ENCODE results near the gene DPH6. TPM values are rescaled to one million over a fixed set of nuclear protein-coding genes. Genes with fewer than 3 reads are reported as not detected.
"Not testable (repeated sequence)": the region's sequence is repeated elsewhere in the genome, so short reads cannot be mapped to it uniquely, and the experiment has no call there.

Gene DPH6
- total RNA-seq, 1 experiment from 2014 or later: 13.0 TPM

DNA sequence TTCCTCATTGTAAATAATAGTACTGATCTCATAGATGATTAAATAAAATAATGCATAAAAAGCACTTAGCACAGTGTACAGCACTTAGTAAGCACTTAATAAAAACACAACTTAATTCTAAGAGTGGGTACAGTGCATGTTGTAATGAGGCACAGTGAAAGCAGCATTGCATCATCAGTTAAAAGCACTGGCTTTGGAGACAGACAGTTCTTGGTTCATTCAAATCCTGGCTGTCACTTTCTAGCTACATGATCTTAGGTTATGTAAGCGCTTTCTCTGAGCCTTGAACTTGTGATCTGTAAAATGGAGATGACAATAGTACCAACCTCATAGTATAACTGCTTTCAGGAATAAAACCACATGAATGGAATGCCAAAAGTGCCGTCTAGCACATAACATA, 151.5 kb downstream of the DPH6 start:
- DNase-seq: no peak
- Histone ChIP-seq H3K36me3 (no peaks in the 10 kb centered on the region), H3K4me1 (no peaks in the 10 kb centered on the region), H3K27me3 (no peaks in the 10 kb centered on the region), H3K27ac (no peak overlapping the region), H3K4me3 (no peak overlapping the region), H3K9me3 (replicated peaks) (0 out of 2 replicates have a peak, but pooled peaks cover 2% of the 10 kb centered on the region)

DNA sequence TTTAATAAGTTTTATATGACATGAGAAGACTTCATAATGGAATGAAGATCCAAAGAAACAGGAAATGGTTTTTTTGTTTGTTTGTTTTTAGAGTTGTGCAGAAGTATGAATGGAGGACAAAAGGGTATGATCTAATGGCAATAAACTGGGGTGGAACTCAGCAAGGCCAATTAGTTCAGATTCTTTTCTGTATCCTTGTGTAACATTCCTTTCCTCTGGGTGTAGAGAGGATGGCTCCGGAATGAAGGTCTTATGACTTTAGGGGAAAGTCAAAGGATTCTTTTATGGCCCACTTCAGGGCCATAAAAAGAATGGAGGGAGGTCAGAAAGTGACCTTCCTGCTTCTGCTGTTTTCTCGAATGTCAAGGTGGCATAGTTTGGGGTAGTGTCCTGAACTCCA, 152.6 kb downstream of the DPH6 start:
- no peak overlapping the region for H3K4me3 ChIP-seq
- no peaks in the 10 kb centered on the region for H3K27me3 ChIP-seq
- H3K27ac ChIP-seq: no peak overlapping the region
- no peak for DNase-seq
- H3K9me3 ChIP-seq (replicated peaks): 0 out of 2 replicates have a peak, but pooled peaks cover 2% of the 10 kb centered on the region
- no peaks in the 10 kb centered on the region for H3K36me3 ChIP-seq
- no peaks in the 10 kb centered on the region for H3K4me1 ChIP-seq

DNA sequence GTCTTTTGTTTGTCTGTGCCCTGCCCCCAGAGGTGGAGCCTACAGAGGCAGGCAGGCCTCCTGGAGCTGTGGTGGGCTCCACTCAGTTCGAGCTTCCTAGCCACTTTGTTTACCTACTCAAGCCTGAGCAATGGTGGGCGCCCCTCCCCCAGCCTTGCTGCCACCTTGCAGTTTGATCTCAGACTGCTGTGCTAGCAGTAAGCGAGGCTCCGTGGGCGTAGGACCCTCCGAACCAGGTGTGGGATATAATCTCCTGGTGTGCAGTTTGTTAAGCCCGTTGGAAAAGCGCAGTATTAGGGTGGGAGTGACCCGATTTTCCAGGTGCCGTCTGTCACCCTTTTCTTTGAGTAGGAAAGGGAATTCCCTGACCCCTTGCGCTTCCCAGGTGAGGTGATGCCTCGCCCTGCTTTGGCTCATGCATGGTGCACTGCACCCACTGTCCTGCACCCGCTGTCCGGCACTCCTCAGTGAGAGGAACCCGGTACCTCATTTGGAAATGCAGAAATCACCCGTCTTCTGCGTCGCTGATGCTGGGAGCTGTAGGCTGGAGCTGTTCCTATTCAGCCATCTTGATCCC, 154.5 kb downstream of the DPH6 start:
- not testable (repeated sequence) for H3K9me3 ChIP-seq (replicated peaks); DNase-seq; H3K4me1 ChIP-seq; H3K27me3 ChIP-seq; H3K36me3 ChIP-seq; H3K4me3 ChIP-seq; H3K27ac ChIP-seq

DNA sequence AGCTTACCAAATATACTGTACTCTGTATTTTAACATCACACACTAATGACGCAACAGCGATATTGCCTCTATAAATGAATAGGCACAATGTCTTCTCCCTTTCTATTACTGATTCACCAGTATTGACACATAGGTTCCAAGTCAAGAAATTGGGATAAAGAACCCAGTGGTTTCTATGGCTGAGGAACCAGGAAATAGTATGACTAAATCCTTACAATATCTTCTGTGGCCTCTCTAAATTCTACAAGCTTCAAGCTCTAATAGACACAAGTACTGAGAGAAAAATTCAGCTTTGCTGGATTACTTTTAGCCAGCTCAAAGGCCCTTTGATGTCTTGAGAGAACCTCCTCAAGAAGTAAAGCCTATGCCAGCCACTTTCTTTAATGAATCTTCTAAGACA, 162.5 kb downstream of the DPH6 start:
- Histone ChIP-seq H3K4me3 (no peak overlapping the region), H3K27me3 (no peaks in the 10 kb centered on the region), H3K36me3 (no peaks in the 10 kb centered on the region), H3K27ac (no peak overlapping the region), H3K4me1 (no peaks in the 10 kb centered on the region), H3K9me3 (replicated peaks) (no peaks in the 10 kb centered on the region)
- no peak for DNase-seq

- Histone ChIP-seq H3K4me3 (no peak overlapping the region), H3K27ac (no peak overlapping the region), H3K36me3 (no peaks in the 10 kb centered on the region), H3K27me3 (no peaks in the 10 kb centered on the region), H3K9me3 (replicated peaks) (no peaks in the 10 kb centered on the region), H3K4me1 (no peaks in the 10 kb centered on the region)
- DNase-seq: no peak
Observed at GRCh38 chr15:35381328-35381727, 164.6 kb downstream of the DPH6 start.

DNA sequence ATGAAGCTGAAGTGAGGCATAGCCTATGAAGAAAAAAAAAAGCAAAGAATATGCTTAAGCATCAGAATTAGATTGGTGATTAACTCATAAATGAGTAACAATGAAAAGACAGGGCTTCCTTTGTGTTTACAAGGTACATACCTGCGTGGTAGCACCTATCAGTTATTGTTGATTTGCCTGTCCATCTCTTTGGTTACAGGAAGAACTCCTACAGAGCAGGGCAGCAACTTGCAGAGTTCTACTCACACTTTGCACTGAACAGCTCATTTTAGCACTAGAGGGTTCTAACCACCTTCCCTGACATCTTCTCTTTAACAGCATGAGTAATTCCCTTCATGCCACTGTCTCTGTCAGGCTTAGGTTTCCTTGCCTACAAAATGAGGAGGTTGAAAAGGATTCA, 166.0 kb downstream of the DPH6 start:
- Histone ChIP-seq H3K4me1 (no peaks in the 10 kb centered on the region), H3K36me3 (no peaks in the 10 kb centered on the region), H3K9me3 (replicated peaks) (no peaks in the 10 kb centered on the region), H3K4me3 (no peak overlapping the region), H3K27me3 (no peaks in the 10 kb centered on the region), H3K27ac (no peak overlapping the region)
- DNase-seq: peak in 1 of 2 experiments; percentile 1

DNA sequence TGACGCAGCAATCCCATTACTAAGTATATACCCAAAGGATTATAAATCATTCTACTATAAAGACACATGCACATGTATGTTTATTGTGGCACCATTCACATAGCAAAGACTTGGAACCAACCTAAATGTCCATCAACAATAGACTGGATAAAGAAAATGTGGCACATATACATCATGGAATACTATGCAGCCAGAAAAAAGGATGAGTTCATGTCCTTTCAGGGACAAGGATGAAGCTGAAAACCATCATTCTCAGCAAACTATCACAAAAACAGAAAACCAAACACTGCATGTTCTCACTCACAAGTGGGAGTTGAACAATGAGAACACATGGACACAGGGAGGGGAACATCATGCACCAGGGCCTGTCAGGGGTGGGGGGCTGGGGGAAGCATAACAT, 167.5 kb downstream of the DPH6 start:
- not testable (repeated sequence) for H3K27ac ChIP-seq; H3K9me3 ChIP-seq (replicated peaks)

DNA sequence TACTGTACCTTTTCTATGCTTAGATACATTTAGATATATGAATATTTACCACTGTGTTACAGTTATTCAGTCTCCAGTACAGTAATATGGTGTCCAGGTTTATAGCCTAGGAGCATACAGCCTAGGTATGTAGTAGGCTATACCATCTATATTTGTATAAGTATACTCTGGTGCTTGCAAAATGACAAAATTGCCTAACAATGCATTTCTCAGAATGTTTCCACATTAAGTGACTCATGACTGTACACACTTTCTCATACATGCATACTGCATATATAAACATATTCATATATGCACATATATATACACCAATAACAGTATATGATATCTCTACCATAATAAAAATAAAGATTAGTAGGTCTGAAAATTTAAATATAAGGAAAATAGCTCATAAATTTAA, 169.3 kb downstream of the DPH6 start:
- no peak for DNase-seq
- Histone ChIP-seq H3K27me3 (no peaks in the 10 kb centered on the region), H3K4me3 (no peak overlapping the region), H3K27ac (no peak overlapping the region), H3K9me3 (replicated peaks) (no peaks in the 10 kb centered on the region), H3K36me3 (no peaks in the 10 kb centered on the region), H3K4me1 (no peaks in the 10 kb centered on the region)

More for the DNA sequence above, 167.5 kb downstream of the DPH6 start:
- H3K4me3 ChIP-seq, H3K4me1 ChIP-seq, H3K27me3 ChIP-seq, H3K36me3 ChIP-seq, DNase-seq: not testable (repeated sequence)

DNA sequence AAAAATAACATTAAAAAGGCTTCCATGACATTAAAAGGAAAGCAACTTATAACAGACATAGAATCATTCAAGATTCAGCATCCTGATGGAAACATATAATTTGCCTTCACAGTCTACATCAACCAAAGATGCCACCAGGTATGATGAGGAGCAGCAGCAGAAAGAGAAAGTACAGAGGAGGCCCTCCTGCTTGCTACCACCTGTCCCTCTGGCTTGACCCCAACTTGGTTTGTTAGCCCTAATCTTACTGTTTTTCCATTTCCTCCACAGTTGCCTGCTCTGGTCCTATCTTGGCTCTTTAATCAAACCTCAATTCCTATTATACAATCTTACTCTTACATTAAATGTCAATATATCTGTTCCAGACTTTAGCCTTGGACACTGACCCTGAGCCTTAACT, 171.3 kb downstream of the DPH6 start:
- no peak for DNase-seq
- Histone ChIP-seq H3K27me3 (no peaks in the 10 kb centered on the region), H3K4me3 (no peak overlapping the region), H3K27ac (no peak overlapping the region), H3K4me1 (no peaks in the 10 kb centered on the region), H3K36me3 (no peaks in the 10 kb centered on the region), H3K9me3 (replicated peaks) (no peaks in the 10 kb centered on the region)

DNA sequence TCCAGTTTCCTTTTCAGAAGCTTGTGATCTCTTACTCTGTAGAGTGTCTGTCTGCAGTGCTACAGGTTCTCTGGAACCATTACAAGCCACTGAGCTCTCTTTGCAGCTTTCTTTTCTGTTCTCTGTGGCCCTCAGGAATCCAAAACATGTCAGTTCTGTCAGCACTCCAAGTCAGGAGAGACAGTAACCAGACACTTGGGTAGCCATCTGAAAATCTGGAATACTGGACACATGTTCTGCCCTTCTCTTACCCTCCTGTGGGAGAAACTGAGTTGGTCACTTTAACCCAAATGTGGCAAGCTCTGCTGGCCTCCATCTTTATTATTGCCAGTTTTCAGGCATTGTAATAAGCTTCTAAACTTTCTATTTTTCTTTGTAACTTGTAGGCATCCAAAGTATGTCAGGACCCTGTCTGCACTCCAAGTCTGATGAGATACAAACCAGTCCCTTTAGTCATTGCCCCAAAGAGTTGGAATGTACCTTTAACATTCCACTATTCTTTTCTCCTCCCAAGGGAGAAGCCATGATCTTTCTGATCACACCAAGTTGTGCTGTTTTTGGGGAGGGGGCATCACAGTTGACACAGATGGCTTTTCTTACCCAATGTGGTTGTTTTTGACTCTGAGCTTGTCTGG, 183.7 kb downstream of the DPH6 start:
- DNase-seq: no peak
- no peak overlapping the region for H3K4me3 ChIP-seq
- H3K36me3 ChIP-seq: no peaks in the 10 kb centered on the region
- no peaks in the 10 kb centered on the region for H3K9me3 ChIP-seq (replicated peaks)
- no peak overlapping the region for H3K27ac ChIP-seq
- no peaks in the 10 kb centered on the region for H3K4me1 ChIP-seq
- H3K27me3 ChIP-seq: no peaks in the 10 kb centered on the region

DNA sequence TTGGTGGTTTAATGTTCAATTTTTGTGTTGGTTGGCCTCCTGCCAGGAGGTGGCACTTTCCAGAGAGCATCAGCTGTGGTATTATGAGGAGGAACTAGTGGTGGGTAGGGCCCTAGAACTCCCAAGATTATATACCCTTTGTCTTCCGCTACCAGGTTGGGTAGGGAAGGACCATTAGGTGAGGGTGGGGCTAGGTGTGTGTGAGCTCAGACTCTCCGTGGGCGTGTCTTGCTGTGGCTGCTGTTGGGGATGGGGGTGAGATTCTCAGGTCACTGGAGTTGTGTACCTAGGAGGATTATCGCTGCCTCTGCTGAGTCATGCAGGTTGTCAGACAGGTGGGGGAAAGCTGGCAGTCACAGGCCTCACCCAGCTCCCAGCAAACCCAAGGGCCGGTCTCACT, 187.1 kb downstream of the DPH6 start:
- H3K4me3 ChIP-seq: no peak overlapping the region
- no peak for DNase-seq
- H3K27me3 ChIP-seq: no peaks in the 10 kb centered on the region
- no peaks in the 10 kb centered on the region for H3K9me3 ChIP-seq (replicated peaks)
- H3K36me3 ChIP-seq: no peaks in the 10 kb centered on the region
- no peak overlapping the region for H3K27ac ChIP-seq
- H3K4me1 ChIP-seq: no peaks in the 10 kb centered on the region

DNA sequence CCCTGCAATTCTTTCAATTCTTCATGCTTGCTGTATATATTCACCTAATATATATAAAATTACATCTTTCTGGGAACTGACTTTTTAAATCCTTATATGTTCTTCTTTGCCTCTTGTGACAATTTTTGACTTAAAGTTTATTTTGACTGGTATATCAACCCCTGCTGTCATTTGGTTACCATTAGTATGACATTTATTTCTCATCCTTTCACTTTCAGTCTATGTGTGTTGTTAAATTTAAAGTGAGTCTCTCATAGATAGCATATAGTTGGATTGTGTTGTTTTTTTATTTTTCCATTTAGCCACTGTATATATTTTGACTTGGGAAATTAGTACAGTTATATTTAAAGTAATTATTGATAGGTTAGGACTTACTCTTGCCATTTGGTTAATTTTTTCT, 194.9 kb downstream of the DPH6 start:
- H3K27ac ChIP-seq: no peak overlapping the region
- no peaks in the 10 kb centered on the region for H3K27me3 ChIP-seq
- H3K4me3 ChIP-seq: no peak overlapping the region
- no peaks in the 10 kb centered on the region for H3K9me3 ChIP-seq (replicated peaks)
- no peaks in the 10 kb centered on the region for H3K36me3 ChIP-seq
- H3K4me1 ChIP-seq: no peaks in the 10 kb centered on the region
- DNase-seq: no peak

- no peak for DNase-seq
- Histone ChIP-seq H3K36me3 (no peaks in the 10 kb centered on the region), H3K27ac (no peak overlapping the region), H3K4me3 (no peak overlapping the region), H3K27me3 (no peaks in the 10 kb centered on the region), H3K4me1 (no peaks in the 10 kb centered on the region), H3K9me3 (replicated peaks) (no peaks in the 10 kb centered on the region)
Observed at GRCh38 chr15:35349916-35350315, 196.0 kb downstream of the DPH6 start.

DNA sequence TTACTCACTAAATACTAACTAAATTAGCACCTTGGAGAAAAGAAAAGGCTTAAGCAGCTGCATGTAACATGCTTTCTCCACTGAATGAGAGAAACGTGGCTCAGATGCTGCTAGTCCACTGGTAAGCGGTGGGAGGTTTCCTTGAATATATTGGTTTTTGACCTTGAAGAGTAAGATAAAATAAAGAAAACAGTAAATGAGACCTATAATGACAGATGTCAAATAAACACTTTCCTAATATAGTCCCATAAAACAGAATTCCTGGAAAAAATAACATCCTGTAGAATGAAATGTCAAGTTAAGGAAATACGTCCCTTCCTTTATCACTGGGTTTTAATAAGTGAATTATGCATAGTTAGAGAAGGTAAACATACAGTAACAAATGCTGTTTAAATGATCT, 215.0 kb downstream of the DPH6 start:
- no peak overlapping the region for H3K4me3 ChIP-seq
- DNase-seq: no peak
- H3K27ac ChIP-seq: no peak overlapping the region
- no peaks in the 10 kb centered on the region for H3K36me3 ChIP-seq
- H3K4me1 ChIP-seq: no peaks in the 10 kb centered on the region
- no peaks in the 10 kb centered on the region; the same call in 1 of the 2 replicates for H3K27me3 ChIP-seq
- no peaks in the 10 kb centered on the region for H3K9me3 ChIP-seq (replicated peaks)

GRCh38 chr15:35330048-35330695, 215.8 kb downstream of the DPH6 start:
- no peak overlapping the region for H3K27ac ChIP-seq
- no peaks in the 10 kb centered on the region for H3K9me3 ChIP-seq (replicated peaks)
- no peaks in the 10 kb centered on the region for H3K4me1 ChIP-seq
- H3K27me3 ChIP-seq: no peaks in the 10 kb centered on the region; the same call in 1 of the 2 replicates
- DNase-seq: no peak
- no peak overlapping the region for H3K4me3 ChIP-seq
- no peaks in the 10 kb centered on the region for H3K36me3 ChIP-seq

GRCh38 chr15:35329521-35329961, 216.4 kb downstream of the DPH6 start:
- H3K36me3 ChIP-seq: no peaks in the 10 kb centered on the region
- H3K4me3 ChIP-seq: no peak overlapping the region
- H3K27ac ChIP-seq: no peak overlapping the region
- H3K27me3 ChIP-seq: no peaks in the 10 kb centered on the region; the same call in 1 of the 2 replicates
- DNase-seq: no peak
- H3K9me3 ChIP-seq (replicated peaks): no peaks in the 10 kb centered on the region
- no peaks in the 10 kb centered on the region for H3K4me1 ChIP-seq
